Cortex of kidney (tissue), 1 donor: ENCODE results near the gene TAPBP.

ENCODE experiments used
- DNase-seq: peaks from one replicate; lab custom pipeline; 2025; lab: John Stamatoyannopoulos, UW

The TAPBP gene

DNA sequence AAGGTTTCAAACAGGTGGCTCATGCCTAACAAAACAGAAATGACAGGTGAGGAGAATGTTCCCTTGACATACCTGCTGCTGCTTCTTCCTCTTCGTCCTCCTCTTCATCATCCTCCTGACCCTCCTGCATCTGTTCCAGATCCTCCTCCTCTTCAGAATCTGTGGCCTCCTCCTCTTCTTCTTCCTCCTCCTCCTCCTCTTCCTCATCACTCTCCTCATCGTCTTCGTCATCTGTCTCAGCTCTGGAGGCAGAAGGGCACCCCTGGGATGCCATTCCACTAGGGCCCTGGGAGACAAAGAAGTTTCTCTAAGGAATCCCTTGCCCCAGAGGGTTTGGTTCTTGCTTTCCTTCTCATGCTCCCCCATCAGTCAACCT is 6.0 kb upstream of the TAPBP start:
- no peak for DNase-seq

DNA sequence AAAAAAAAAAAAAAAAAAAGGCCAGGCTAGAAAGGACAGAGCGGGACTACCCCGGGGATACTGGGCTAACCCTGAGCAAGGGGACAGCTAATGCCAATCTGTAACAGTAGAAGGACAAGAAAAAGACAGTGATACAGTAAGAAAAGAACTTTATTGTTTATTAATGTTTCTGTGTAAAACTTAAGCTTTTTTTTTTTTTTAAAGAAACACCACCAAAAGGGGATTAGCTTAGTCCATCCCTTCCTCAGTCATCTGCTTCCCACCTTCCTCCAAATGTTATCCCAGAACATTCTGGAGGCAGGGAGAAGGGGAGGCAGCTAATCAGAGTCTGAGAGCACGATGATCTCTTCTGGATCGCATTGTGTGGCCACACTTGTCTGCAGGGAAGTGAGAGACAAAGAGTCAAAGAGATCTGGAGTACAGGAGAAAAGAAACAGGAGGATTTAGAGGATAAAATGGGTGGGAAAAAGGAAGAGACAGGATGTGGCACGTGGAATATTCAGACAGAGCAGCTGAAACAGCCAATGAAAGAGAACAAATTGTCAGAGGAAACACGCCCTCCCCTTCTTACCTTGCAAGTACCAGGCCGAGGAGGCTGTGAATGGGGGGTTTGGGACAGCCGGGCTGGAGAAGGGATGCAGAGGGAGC is 4.7 kb upstream of the TAPBP start:
- DNase-seq = no peak

DNA sequence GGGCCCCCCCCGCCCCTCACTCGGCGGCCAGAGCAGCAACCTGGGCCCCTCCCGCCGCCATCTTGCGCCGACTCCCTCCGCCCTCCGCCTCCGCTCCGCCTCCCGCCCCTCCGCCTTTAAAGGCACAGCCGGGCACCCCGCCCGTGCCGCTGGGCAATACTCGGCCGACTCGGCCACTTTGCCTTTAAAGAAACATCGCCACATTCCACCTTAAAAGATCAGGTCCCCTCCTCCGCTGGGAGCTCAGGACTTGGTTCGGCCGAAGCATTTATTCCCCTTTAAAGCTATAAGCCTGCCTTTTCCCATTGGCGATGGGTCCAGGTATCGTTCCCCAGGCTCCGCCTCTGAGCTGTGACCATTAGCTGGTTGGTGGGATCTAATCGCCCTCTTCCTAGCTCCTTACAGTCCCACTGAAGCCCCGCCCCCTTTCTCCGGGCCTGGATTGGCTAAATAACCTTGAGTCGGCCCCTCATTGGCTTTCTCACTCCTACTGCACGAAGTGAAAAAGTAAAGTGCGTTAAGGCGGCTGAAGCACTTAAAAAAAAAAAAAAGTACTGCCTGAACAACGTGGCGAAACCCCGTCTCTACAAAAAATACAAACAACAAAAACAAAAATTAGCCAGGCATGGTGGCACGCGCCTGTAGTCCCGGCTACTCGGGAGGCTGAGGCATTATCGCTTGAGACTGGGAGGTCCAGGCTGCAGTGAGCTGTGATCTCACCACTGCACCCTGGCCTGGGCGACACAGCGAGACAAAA is 4.0 kb upstream of the TAPBP start, which contains the start of gene ZBTB22:
ZBTB22 (minus strand) TSS at position 76 of the 757 bp plus-strand sequence. CDS start 828 bp downstream, outside the sequence.
- DNase-seq = no peak

DNA sequence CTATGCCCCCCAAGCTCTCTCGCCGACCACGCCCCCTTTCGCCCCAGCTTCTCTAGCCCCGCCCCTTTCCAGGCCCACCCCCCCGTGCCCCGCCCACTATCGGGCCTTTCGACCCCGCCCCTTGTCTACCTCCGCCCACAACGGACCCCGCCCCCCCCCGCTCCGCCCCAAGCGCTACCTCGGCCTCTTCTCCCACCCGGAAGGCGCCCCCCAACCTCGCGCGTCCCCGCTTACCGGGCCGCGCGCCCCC is 3.5 kb upstream of the TAPBP start:
- no peak for DNase-seq

DNA sequence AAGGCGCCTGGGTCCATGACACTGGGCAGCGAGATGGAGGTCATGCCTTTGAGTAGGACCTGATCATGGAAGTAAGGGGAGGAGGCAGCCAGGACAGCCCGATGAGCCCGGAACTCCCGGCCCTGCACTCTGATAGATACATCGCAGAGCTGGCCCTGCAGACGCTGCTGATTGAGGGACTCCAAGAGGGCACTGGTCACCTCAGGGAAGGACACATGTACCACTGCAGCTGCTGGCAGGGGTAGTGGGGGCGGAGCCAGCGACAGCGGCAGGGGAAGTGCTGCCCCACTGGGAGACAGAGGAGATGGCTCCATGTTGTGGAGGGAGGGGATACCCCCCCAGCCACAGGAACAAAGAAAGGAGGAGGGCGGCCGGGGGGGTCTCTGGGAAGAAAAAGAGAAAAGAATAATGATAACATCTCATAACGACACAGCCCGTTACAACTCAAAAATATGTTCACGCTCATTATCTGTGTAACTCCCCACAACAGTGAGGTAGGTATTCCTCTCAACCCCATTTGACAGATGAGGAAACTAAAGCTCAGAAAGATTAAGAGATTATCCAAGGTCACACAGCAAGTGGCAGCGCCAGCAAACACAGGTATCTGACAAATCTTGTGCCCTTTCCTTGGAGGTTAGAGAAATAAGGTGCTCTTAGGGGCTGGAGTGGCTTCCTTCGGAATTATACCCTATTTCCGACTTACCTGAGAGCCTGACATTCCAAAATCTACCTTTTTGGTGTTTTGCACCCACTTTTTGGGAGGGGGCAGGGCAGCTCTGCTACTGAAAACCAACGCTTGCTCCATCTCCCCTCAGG is 2.9 kb upstream of the TAPBP start:
- DNase-seq = no peak

DNA sequence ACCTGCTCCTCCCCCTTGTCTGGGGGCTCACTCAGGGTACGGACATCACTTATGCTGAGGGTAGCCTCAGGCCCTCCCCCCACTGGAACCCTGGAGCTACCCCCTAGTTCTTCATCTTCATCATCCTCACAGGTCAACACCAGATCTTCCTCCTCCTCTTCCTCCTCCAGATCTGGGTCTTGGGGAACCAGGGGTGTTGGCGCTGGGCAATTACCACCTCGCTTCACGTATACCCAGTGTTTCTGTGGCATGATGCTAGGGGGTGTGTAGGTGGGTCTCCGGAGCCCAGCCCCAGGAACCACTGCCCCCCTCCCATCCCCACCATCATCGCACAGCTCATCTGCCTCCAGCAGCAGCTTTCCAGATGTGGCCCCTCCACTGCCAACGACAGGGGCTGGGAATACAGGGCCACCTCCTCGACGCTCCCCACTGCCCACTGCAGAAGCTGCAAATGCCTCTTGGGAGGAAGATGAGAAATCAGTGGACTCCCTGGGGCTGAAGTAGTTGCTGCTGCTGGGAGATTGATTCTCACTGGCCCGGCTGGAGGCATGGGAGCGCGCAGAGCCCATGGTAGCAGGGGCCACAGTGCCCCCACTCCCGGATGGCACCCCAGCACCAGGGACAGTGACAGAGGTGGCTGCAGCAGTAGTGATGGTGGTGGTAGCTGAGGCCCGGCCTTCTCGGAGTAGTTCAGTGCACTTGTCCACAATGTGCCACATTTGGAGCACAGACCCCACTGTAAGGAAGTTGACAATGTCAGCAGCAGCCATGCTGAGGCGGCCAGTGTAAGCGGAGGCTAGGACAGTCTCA is 2.1 kb upstream of the TAPBP start:
- DNase-seq = no peak

DNA sequence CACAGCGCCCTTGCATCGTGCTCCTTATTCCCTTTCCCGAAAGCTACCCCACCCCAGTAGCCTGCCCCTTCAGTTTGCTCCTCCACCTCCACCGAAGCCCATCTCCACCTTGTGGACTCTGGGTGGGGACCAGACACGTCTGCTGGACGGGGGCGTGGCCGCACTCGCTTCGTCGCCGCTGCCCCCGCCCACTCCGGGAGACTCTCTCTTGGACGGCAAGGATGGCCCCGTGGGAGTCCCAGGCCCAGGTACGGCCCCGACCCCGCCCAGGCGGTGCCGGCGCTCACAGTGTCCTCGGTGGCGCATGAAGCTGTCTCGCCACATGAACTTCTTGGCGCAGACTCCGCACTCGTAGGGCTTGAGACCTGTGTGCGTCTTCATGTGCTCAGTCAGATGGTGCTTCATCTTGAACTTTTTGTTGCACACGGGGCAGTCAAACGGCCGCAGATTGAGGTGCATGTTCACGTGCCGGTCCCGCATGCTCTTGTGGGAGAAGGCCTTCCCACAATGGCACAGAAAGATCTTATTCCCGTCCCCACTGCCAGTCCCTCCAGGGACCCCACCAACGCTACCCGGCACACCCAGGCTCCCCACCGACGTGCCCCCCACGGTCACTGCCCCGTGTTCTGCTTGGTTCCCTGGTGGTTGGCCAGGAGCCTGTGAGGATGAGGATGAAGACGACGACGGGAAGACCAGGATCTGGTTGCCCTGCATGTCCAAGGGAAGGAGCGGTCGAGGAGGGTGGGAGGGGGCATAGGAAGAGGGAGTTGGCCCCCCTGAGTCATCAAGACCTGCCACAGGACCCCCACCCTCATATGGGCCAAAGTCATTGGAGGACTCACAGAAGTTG is 1.3 kb upstream of the TAPBP start:
- no peak for DNase-seq

DNA sequence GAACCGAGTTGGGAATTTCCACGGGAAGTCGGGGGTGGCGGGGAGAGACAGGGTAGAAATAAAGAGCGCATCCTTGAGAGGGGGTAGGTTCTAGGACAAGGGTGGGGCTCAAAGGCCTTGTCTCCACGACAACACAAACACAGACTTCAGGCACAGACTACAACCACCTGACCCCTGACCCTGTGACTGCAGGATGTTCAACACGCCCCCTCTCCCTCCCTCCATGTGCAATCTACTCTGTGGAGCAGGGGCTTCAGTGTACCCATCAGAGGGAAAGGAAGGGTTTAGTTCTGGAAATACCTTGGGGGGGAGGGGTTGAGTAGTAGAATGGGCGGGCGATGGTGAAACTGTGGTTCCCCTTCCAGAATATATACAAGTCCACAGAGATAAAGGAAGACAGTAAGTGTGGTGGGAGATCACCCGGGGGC is 651 bp upstream of the TAPBP start:
- DNase-seq = no peak

DNA sequence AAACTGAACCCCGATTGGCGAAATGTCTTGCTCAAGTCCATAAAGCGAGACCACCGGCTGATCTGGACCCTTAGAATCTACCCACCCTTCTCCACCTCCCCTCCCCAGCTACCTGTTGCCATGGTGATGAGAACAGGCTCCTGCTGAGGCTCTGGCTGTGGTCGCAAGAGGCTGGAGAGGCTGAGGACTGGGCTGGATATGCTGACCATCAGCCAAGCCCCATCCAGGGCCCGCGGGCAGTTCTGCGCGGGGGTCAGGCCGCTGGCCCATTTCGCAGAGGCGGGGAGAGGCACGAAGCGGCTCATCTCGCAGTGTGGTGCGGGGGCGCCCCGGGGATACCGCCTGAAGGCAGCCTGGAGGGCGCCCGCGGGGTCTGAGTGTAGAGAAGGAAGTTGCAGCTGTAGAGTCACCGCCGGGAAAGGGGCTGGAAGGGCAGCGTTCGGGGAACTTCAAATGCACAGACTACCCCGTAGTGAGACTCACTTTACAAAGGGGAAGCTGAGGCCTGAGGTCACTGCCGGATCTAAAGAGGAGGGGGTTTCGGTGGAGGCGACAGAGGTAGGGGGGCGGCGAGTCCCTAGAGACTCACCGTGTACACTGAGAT is 671 bp downstream of the TAPBP start:
- DNase-seq = no peak

DNA sequence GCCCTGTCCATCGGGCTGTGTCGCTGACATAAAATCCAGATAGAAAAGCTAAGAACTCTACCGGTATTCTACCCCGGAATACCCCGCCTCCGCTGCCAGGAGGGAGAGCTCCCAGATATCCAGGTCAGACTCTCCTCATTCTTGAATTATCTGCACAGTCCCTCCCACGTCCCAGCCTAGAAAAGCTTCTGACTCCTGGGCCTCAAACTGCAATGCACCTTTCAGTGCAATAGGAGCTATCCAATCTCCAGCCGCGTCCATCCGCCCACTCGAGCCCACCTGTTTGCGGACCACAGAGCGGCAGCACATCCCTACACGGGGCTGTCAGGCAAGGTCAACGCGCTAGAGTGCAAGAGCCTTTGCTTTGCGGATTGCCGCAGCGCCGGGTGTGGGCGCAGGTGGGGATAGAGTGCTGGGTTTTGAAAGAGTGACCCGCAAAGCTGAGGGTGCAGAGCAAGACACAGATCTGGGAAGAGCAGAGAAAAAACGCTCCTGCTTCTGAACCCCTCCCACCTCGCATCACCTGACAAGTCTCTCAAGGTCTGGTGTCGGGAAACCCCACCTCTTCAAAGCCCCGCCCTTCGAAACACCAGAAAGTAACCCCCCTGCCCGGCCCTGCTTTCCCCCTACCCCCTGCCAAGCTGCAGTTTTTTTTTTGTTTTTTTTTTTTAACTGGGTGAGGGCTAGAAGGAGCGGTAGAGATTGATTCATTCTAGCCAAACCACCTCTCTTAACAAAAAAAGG is 1.3 kb downstream of the TAPBP start:
- DNase-seq = no peak

DNA sequence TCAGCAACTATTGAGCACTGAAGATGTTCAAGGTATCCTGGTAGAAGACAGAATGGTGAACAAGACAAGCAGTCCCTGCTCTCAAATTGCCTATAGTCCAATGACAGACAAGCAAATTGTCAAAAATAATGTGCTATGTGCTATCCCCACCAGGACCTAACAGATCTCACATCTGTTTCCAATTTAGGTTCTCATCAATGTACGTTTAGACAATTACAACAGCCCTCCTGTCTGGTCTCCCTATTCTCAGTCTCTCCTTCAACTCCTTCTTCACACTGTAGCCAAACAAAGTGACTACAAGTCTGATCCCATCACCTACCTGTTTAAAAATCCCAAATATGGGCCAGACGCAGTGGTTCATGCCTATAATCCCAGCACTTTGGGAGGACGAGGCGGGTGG is 7.5 kb downstream of the TAPBP start:
- DNase-seq = no peak

DNA sequence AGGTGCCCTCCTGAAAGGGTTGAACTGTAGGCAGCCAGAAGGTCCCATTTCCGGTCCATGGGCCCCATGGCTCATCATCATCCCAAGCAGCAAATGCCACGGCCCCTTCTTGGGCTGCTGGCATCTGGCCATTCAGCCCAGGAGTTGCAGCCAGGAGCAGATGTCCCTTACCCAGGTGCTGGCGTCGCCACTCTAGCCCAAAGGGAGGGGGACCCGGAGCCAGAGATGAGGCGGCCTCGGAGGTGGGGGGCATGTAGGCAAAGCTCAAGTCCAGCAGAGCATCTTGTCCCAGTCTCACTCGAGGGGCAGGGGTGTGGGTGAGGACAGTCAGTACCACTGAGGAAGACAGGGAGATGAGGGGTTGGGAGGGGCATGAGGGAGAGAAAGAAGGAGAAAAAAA is 8.8 kb downstream of the TAPBP start:
- no peak for DNase-seq

DNA sequence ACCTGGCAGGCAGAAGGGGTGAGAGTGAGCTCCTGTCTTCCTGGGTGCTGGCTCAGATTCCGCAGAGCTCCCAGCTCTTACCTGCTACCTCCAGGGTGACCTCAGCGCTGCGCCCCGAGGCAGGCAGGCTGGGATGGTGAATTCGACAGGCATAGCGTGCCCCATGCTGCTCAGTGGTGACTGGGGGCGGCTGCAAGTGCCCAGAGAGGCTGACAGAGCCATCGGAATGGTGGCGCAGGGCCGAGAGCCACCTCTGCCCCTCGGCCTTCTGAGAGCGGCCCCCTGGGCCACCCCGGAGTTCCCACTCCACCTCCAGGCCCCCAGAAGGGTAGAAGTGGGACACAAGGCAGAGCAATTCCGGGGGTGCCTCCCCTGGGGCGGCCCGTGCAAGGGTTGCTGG is 9.7 kb downstream of the TAPBP start:
- no peak for DNase-seq

DNA sequence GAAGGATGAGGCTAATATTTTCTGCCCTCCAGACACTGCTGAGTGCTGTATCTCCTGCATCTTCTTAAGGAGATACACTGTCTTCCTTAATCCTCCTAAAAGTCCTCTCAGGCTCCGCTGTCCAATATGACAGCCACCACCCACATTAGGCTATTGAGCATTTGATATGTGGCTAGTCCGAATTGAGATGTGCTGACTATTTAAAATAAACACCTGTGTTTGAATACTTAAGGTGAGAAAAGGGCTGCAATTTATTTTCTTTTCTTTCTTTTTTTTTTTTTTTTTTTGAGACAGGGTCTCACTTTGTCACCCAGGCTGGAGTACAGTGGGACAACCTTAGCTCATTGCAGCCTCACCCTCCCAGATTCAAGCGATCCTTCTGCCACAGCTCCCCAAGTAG is 12.0 kb downstream of the TAPBP start:
- no peak for DNase-seq

DNA sequence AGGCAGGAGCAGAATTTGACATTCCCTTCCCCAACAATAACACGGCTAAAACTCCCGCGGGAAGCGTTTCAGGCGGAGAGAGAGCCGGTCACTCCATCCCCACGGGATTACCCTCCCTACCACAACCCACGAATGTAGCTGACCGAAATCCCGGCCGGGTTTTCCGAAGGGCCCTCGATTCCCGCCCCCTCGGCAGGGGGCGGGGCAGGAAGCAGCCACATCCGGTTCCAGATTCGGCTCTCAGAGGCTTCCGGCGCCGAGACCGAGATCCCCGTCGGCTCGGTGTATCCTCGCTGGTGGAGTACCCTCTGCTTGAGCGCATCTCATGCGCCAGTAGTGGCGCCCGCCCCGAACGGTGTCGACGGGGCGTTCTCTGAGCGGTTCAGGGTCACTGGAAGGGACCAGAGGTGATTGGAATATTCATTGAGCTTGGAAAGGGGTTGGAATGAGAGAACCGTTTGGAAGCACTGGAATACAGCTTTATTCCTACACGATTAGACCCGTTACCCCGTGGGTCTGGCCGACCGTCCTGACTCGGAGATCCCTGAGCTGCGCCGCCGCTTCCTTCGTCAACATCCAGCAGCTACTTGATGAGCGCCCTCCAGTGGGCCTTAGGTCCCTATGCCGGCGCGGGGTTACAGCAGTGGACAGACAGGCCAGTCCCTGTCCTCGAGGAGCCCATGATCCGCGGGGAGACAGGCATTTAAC is 14.5 kb downstream of the TAPBP start:
- DNase-seq = no peak

DNA sequence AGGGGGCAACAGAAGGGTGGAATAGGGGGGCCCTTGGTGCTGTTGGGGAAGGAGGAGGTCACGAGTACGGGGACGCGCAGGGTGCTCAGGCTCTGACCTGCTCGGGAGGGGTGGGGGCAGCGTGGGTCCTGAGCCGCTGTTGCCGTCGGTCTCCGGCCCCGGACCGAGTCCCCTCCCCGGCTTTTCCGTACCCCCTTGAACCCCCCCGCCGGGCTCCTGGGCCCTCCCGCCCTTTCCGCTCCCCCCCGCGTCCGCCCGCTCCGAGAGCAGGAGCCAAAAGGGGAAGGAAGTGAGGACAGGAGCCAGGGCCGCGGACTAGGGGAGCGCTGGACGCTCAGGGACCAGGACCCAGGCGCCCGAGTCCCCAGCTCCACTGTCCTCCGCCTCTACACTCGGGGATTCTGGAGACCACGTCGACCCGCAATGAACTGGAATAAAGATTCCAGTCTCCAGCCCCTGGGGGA is 15.1 kb downstream of the TAPBP start, which contains the start of gene RGL2:
RGL2 (minus strand) TSS at position 170 of the 464 bp plus-strand sequence. CDS start 332 bp downstream, outside the sequence.
- DNase-seq = no peak

DNA sequence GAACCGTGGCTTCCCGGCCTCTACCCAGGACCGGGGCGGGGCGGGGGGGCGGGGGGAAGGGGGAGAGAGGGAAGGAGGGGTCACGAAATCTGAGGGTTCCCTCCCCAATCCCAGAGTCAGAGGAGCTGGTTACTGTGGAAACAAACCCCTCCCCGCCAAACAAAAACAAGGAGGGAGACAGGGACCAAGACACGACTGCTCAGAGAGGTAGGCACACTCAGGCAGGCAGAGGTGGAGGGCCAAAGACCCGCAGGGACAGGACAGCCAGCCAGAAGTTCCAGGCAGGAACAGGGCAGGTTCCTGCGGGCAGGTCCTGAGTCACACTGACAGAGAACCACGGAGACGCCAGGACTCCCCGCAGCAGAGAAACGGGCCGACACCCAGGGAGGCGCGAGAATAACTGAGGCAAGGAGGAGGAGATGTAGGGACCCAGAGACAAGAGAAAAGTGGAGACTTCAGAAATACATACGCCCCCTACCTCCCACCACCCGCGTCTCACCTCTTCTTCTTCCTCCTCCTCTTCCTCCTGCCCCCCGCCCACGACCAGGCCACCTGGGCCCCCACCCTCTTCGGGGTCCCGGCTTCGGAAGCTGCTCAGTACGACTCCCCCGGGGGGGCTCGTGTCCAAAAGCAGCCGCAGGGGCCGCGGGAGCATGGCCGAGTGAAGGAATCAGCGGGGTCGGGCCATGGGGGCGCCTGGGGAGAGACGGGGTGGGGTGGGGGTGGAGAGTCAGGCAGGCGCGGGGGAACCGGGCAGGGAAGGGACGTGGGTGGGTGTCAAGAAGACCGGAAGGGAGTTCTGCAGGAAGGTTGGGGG is 15.7 kb downstream of the TAPBP start:
- no peak for DNase-seq

DNA sequence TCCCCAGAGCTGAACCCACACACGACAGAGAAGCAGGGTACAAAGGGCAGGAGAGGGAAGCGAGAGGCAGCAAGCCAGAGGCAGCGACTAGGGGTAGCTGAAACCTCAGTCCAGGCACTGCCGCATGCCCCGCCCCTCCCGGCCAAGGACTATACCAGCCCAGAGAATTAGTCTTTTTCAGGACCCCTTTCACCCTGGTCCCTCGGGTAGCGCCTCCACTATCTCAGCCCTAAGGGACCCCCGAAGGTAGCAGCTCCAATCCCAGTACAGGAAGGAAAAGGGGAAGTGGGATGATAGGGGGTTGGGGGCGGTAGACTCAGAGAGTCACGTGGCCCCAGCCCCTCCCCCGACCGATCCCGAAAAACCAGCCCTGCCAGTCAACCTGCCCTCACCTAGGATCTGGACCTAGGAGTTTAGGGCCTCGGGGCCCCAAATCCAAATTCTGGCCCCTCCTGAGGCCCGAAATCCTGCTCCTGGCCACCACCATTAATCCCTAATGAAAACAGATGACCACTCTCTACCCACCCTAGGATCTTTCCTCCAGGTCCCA is 16.4 kb downstream of the TAPBP start:
- no peak for DNase-seq
